UCSD-AML1 (cell line): ENCODE measurements around the gene EPO.
"Not testable (repeated sequence)": the region's sequence is repeated elsewhere in the genome, so short reads cannot be mapped to it uniquely, and the experiment has no call there.

Experiments
- DNase-seq: peaks from one replicate; lab custom pipeline; 2025; ENCODE audit not compliant: unreplicated experiment; lab: John Stamatoyannopoulos, UW

EPO gene

DNA sequence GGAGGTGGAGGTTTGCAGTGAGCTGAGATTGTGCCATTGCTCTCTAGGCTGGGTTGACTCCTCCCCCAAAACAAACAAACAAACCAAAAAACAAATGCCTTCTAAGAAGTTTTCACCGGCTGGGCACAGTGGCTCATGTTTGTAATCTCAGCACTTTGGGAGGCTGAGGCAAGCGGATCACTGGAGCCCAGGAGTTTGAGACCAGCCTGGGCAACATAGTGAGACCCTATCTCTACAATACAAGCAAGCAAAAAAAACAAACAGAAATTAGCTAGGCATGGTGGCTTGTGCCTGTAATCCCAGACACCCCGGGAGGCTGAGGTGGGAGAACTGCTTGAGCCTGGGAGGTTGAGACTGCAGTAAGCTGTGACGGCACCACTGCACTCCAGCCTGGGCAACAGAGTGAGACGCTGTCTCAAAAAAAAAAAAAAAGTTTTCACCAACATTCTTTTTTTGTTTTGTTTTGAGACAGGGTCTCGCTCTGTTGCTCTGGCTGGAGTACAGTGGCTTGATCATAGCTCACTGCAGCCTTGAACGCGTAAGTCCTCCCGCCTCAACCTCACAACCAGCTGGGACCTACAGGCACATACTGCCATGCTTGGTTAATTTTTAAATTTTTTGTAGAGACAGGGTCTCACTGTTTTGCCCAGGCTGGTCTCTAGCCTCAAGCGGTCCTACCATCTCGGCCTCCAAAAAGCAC, 11.8 kb downstream of the EPO start:
- no peak for DNase-seq

DNA sequence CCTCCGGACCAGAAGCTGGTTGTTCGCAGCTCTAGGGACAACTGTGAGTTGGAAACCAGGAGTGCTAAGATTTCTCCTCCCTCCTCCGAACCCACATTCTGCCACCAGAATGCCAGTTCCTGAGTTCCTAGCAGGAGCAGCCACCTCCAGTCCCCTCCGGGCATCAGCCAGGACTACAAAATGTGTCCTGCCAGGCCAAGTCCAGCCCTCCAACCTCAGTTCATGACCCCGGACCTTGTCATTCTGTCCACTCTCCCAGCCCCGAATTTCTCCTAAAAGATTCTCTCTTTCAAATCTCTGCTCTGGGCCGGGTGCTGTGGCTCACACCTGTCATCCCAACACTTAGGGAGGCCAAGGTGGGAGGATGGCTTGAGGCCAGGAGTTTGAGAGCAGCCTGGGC, 15.5 kb downstream of the EPO start:
- no peak for DNase-seq

GRCh38 chr7:100736671-100737070, 16.4 kb downstream of the EPO start:
- no peak for DNase-seq

DNA sequence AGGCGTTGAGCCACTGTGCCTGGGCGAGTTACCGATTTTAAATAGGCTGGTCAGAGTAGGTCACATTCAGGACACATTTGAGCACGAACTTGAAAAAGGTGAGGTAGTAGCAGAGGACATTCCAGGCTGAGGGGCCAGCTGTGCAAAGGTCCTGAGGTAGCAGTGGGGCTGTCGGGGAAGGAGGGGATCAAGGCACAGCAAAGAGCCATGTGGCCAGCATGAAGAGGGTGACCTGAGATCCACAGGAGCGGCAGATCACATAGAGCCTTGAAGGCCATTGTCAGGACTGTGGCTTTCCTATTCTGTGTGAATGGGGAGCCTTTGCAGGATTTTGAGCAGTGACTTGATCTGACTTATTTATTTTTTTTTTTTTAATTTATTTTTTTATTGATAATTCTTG, 19.7 kb downstream of the EPO start:
- no peak for DNase-seq

DNA sequence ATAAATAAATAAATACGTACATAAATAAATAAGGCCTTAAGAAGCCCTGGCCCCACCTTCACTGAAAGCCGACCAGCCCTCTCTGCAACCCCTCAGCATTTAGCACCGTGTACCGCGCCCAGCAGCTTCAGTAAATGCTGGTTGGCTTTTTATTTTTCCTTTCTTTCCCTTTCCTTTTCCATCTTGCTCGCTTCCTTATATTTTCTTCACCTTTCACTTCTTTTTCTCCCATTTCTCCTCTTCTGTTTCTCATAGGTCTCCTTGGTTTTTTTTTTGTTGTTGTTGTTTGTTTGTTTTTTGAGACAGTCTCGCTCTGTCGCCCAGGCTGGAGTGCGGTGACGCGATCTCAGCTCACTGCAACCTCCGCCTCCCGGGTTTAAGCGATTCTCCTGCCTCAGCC, 24.3 kb downstream of the EPO start:
- DNase-seq, result no peak

DNA sequence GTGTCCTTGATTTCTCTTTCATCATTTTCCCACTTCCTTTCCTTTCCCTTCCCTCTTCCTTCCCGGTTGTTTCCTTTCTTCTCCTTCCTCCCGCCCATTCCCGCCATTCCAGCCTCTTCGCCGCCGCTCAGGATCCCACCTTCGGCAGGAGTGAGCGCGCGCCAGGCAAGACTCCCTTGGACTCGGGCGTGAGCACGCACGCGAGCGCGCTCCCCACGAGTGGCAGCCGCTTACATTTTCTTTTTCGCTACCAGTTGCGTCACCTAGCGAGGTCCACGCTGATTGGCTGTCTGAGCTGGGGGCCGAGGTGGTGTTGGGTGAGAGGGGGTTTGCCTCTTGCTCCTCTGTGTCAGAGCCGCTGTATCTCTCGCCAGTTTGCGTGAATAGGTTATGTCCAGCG, 24.9 kb downstream of the EPO start:
- DNase-seq, result peak; percentile 45

DNA sequence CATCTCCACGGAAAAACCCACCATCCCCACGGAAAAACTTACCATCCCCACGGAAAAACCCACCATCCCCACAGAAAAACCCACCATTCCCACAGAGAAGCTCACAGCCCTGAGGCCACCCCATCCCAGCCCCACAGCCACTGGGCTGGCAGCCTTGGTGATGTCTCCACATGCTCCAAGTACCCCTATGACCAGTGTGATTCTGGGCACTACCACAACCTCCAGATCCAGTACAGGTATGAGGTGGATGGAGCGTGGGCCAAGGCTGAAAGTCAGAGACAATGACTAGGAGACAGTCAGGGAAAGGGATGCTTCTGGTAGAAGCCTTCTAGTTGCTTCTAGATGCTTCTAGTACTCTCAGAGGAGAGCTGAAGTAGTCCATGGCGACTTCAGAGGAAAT, 32.7 kb downstream of the EPO start:
- no peak for DNase-seq

DNA sequence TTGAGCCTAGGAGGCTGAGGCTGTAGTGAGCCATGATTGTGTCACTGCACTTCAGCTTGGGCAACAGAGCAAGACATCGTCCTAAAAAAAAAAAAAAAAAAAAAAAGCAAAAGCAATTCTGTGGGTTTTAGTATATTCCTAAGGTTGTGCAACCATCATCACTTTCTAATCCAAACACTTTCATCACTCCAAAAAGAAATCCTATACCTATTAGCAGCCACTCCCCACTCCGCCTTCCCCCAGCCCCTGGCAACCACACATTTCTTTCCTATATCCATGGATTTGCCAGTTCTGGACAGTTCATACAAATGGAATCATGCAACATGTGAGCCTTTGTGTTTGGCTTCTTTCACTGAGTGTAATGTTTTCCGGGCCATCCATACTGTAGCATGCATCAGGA, 33.5 kb downstream of the EPO start:
- DNase-seq, result no peak

DNA sequence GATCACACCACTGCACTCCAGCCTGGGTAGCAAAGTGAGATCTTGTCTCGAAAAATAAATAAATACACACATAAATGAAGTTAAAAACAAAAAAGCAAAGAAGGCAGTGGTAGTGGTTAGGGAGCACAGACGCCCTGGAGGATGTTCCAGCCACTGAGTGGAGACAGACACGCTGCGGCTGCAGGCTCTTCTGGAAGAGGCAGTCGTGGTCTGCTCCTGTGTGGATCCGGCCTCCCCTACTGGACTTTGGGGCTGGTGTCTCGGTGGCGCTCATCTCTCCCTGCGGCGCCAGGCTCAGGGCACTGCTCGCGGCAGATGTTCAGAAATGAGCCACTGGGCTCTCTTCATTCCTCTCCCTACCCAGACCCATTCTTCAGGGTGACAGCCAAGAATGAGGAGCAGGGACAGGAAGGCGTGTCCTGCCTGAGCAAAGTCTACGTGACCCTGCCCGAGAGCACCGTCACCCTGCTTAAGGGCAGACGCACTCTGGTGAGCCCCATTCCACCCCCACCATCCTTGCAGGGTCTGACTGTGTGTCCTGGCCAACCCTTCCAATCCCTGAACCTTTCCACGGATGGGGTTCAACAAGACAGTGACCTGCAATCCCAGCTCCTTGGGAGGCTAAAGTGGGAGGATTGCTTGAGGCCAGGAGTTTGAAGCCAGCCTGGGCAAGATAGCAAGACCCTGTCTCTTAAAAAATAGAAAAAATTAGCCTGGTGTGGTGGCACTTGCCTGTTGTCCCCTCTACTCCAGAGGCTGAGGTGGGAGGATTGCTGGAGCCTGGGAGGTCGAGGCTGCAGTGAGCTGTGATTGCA, 39.3 kb downstream of the EPO start:
- DNase-seq, result no peak

DNA sequence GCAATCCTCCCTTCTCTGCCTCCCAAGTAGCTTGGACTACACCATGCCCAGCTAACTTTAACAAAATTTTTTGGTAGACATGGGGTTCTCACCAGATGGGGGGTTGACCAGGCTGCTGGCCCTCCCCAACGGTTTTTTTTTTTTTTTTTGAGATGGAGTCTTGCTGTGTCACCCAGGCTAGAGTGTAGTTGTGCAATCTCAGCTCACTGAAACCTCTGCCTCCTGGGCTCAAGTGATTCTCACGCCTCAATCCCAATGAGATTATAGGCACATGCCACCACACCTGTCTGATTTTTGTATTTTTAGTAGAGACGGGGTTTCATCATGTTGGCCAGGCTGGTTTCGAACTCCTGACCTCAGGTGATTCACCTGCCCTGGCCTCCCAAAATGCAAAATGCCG, 42.6 kb downstream of the EPO start:
- not testable (repeated sequence) for DNase-seq

DNA sequence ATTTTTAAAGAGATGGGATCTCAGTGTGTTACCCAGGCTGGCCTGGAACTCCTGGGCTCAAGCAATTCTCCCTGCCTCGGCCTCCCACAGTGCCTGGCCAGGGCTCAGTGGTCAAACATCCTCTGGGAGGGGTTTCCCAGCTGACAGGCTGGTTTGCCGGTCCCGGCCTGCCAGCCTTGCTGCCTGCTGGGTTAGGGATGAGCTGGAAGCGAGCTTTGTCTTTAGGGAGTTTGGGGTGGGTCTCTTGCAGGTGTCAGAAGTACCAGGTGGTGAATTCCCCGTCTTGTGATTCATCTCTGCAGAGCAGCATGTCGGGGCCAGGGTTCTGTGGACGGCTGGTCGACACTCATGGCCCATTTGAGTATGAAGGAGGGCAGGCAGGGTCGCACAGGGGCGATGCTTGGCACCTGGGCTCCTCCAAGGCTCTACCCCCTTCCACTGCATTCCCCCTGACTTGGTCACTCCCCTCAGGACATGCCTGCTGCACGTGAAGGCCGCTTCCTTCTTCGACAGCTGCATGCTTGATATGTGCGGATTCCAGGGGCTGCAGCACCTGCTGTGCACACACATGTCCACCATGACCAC, 43.4 kb downstream of the EPO start:
- no peak for DNase-seq

GRCh38 chr7:100764841-100765240, 44.6 kb downstream of the EPO start:
- DNase-seq, result no peak

GRCh38 chr7:100765250-100765649, 45.0 kb downstream of the EPO start:
- no peak for DNase-seq

DNA sequence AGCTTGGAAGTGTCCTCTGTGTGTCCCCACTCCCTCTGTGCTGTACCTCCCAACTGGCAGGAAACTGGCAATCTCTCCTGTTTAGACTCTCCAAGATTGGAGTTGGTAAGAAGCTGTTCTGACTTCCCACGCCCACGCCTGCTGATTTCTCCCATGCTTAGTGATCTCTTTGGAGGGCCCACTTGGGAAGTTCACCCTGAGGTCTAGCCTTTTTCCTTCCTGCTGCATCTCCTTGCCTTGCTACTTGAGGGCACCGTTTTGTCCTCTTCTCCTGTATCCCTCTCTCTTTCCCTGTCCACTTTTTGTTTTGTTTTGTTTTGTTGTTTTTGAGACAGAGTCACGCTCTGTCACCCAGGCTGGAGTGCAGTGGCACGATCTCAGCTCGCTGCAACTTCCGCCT, 48.5 kb downstream of the EPO start:
- no peak for DNase-seq
